ENCODE data around the gene HAND1.

DNA sequence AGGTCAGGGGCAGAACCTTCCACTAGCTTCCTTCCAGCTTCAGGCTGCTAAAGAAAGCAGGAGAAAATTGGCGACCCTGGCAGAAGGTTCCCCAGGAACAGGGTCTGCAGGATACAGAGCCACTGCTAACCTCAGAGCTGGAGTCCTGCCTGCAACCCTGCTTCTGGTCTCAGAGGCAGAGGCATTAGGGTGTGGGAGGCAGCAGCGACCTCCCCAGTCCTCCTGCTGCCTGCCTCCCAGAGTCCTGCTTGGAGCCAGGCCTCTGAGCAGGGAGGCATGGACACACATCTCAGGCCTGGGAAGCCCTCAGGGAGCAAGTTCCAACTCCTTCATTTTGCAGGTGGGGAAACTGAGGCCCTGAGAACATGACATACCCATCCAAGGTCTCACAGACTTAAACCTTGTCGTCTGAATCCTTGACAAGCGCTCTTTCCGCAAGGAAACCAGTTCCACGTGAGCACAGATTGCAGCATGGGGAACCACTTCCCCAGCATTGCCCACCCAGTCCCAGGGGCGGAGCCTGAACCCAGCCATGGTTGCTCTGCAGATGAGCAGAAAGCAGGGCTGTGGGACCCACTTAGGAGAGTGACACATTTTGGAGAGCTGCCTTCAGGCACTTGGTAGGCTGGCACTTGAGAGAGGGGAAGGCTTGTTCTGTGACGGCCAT is 28.2 kb upstream of the HAND1 start:
- TF ChIP-seq EZH2 (IDR thresholded peaks at IDR 0.05): no peak
- TF ChIP-seq POLR2AphosphoS5 (IDR thresholded peaks at IDR 0.05; ENCODE audit: borderline replicate concordance, low read depth, low read length): no peak
